ENCODE results near the gene POU6F2.

GRCh38 chr7:39375874-39376190 lies 398.1 kb downstream of the POU6F2 start:
- TF ChIP-seq CTCF (IDR thresholded peaks at IDR 0.05) (no peak), POLR2A (IDR thresholded peaks at IDR 0.05) (no peak)

Data from breast epithelium (tissue), 3 donors.